GM04504 (cell line): ENCODE results near the gene GTPBP1.
A peak's percentile ranks its signal among the peaks of the same experiment; 100 is the strongest.

ENCODE experiments used
- DNase-seq: peaks from one replicate; pipeline ENCODE4 v3.0.0-alpha.2; 2012; ENCODE audit warnings: low read depth

Gene GTPBP1

GRCh38 chr22:38705235-38706100, at the start of gene GTPBP1:
Gene GTPBP1 (plus strand): TSS chr22:38705944. CDS start chr22:38705956, 12 bp downstream.
- DNase-seq = peak; percentile 100

- DNase-seq = peak; percentile 69
Observed at GRCh38 chr22:38656256-38657044, 49.3 kb upstream of the GTPBP1 start, which contains the start of the genes CBY1 and FAM227A. Gene CBY1 (plus strand): TSS chr22:38656638. CDS start chr22:38668055, 11,417 bp downstream. Gene FAM227A (minus strand): TSS chr22:38656392. CDS start chr22:38650168, 6,224 bp downstream.

GRCh38 chr22:38657045-38657909, 48.5 kb upstream of the GTPBP1 start:
- DNase-seq = peak; percentile 6

GRCh38 chr22:38674888-38675287, 30.9 kb upstream of the GTPBP1 start:
- no peak for DNase-seq

- DNase-seq = no peak
Observed at GRCh38 chr22:38675833-38676232, 29.9 kb upstream of the GTPBP1 start.

GRCh38 chr22:38681582-38682335, 24.0 kb upstream of the GTPBP1 start, which contains the start of gene TOMM22:
Gene TOMM22 (plus strand): TSS chr22:38681957. CDS start chr22:38681979, 22 bp downstream.
- peak; percentile 73 for DNase-seq

- no peak for DNase-seq
Observed at GRCh38 chr22:38684895-38685294, 20.8 kb upstream of the GTPBP1 start.

- DNase-seq = no peak
Observed at GRCh38 chr22:38685761-38686160, 20.0 kb upstream of the GTPBP1 start.

- no peak for DNase-seq
Observed at GRCh38 chr22:38689651-38690050, 16.1 kb upstream of the GTPBP1 start.

GRCh38 chr22:38694049-38694448, 11.7 kb upstream of the GTPBP1 start:
- no peak for DNase-seq

- DNase-seq = no peak
Observed at GRCh38 chr22:38694940-38695339, 10.8 kb upstream of the GTPBP1 start.

- no peak for DNase-seq
Observed at GRCh38 chr22:38696606-38697424, 8.9 kb upstream of the GTPBP1 start.

- no peak for DNase-seq
Observed at GRCh38 chr22:38697425-38698089, 8.2 kb upstream of the GTPBP1 start.

- no peak for DNase-seq
Observed at GRCh38 chr22:38698407-38699094, 7.2 kb upstream of the GTPBP1 start.

GRCh38 chr22:38699143-38699542, 6.6 kb upstream of the GTPBP1 start:
- no peak for DNase-seq

- DNase-seq = no peak
Observed at GRCh38 chr22:38699784-38700183, 6.0 kb upstream of the GTPBP1 start.

GRCh38 chr22:38700270-38700788, 5.4 kb upstream of the GTPBP1 start:
- no peak for DNase-seq

GRCh38 chr22:38700789-38701628, 4.7 kb upstream of the GTPBP1 start, which contains the start of gene JOSD1:
Gene JOSD1 (minus strand): TSS chr22:38700943. CDS start chr22:38699987, 956 bp downstream.
- DNase-seq = peak; percentile 74
